ENCODE data around the gene CNKSR3. TPM values are rescaled to one million over a fixed set of nuclear protein-coding genes. Genes with fewer than 3 reads are reported as not detected.

CNKSR3 gene
- polyA plus RNA-seq, 1 donor from 2014 or later: 3.0 TPM

- no peak overlapping the region for H2AFZ ChIP-seq (ENCODE audit: low read depth, low read length)
- no peaks in the 10 kb centered on the region for H3K9me2 ChIP-seq (ENCODE audit: insufficient read depth, low read length)
- no peak overlapping the region for H3K9ac ChIP-seq (ENCODE audit: low read length)
- TF ChIP-seq POLR2AphosphoS5 (IDR thresholded peaks at IDR 0.05) (no peak), SMC3 (conservative IDR thresholded peaks at IDR 0.05; ENCODE audit: poor library complexity) (no peak), RAD21 (conservative IDR thresholded peaks at IDR 0.05) (no peak)
- H3K4me2 ChIP-seq (ENCODE audit: low read length): no peak overlapping the region
- no peaks in the 10 kb centered on the region for H4K20me1 ChIP-seq (ENCODE audit: insufficient read depth)
- H3K36me3 ChIP-seq (ENCODE audit: insufficient read depth, low read length): no peaks in the 10 kb centered on the region
- no peak overlapping the region for H3K27ac ChIP-seq (ENCODE audit: low read length)
- H3K9me3 ChIP-seq (ENCODE audit: low read length): no peaks in the 10 kb centered on the region
- H3K4me3 ChIP-seq (ENCODE audit: low read length): no peak overlapping the region
- H3F3A ChIP-seq (ENCODE audit: insufficient read depth, low read length, poor library complexity, severe bottlenecking): no peaks in the 10 kb centered on the region
- H3K79me2 ChIP-seq (replicated peaks; ENCODE audit: insufficient read depth, low read length): no peaks in the 10 kb centered on the region
- no peaks in the 10 kb centered on the region for H3K27me3 ChIP-seq (ENCODE audit: insufficient read depth, low read depth, low read length)
Measured at GRCh38 chr6:154459513-154459912, 51.0 kb downstream of the CNKSR3 start.

GRCh38 chr6:154458565-154459470 lies 51.7 kb downstream of the CNKSR3 start:
- H3K36me3 ChIP-seq (ENCODE audit: insufficient read depth, low read length): no peaks in the 10 kb centered on the region
- no peak overlapping the region for H3K27ac ChIP-seq (ENCODE audit: low read length)
- H3K4me2 ChIP-seq (ENCODE audit: low read length): no peak overlapping the region
- H3K79me2 ChIP-seq (replicated peaks; ENCODE audit: insufficient read depth, low read length): peaks cover under 1% of the 10 kb centered on the region
- TF ChIP-seq EP300 (conservative IDR thresholded peaks at IDR 0.05; ENCODE audit: poor library complexity, severe bottlenecking): no peak
- TF ChIP-seq REST (IDR thresholded peaks at IDR 0.05; ENCODE audit: borderline replicate concordance): no peak
- TF ChIP-seq EZH2 (IDR thresholded peaks at IDR 0.05; ENCODE audit: borderline replicate concordance, insufficient read depth, low read length, poor library complexity, severe bottlenecking): no peak
- TF ChIP-seq TAF1 (IDR thresholded peaks at IDR 0.05; ENCODE audit: low read depth): no peak
- TF ChIP-seq POLR2AphosphoS5 (IDR thresholded peaks at IDR 0.05): no peak
- TF ChIP-seq CTCF (IDR thresholded peaks at IDR 0.05; ENCODE audit: poor library complexity, severe bottlenecking): no peak
- no peak for TF ChIP-seq RAD21 (conservative IDR thresholded peaks at IDR 0.05)
- no peak for TF ChIP-seq SMC3 (conservative IDR thresholded peaks at IDR 0.05; ENCODE audit: poor library complexity)
- no peak for TF ChIP-seq MXI1 (conservative IDR thresholded peaks at IDR 0.05; ENCODE audit: poor library complexity, severe bottlenecking)
- H3K9me3 ChIP-seq (ENCODE audit: low read length): no peaks in the 10 kb centered on the region
- H3K9ac ChIP-seq (ENCODE audit: low read length): no peak overlapping the region
- no peak overlapping the region for H3K4me3 ChIP-seq (ENCODE audit: low read length)
- H3K9me2 ChIP-seq (ENCODE audit: insufficient read depth, low read length): no peaks in the 10 kb centered on the region
- H3F3A ChIP-seq (ENCODE audit: insufficient read depth, low read length, poor library complexity, severe bottlenecking): no peaks in the 10 kb centered on the region
- no peaks in the 10 kb centered on the region for H3K27me3 ChIP-seq (ENCODE audit: insufficient read depth, low read depth, low read length)
- no peak overlapping the region for H2AFZ ChIP-seq (ENCODE audit: low read depth, low read length)
- H4K20me1 ChIP-seq (ENCODE audit: insufficient read depth): no peaks in the 10 kb centered on the region

Measured in neural cell (in vitro differentiated cells).